Inferior parietal cortex (tissue), 1 donor: ENCODE data around the gene ADGRE3.
"Not testable (repeated sequence)": the region's sequence is repeated elsewhere in the genome, so short reads cannot be mapped to it uniquely, and the experiment has no call there.

ENCODE experiments used
- DNase-seq: peaks from one replicate; pipeline ENCODE4 v3.0.0-alpha.2; 2016; ENCODE audit errors: extremely low spot score

The ADGRE3 gene

DNA sequence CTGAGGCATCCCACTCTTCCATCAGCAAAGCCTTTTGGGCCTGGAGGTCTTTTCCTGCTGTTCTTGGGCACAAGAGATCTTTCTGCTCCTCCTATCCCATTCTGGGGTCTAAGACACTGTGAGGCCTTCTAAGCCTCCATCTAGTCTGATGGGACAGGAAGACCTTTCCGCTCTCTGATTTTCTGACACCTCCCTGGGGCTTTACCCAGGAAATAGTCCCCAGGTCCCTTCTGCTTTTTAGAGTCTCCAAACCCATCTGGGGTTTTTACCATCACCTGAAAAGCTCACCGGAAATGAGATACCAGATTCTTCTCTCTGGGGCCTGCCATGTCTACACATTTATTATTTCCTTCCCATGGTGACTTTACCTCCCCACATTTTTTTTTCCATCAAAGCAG is 70.7 kb downstream of the ADGRE3 start:
- DNase-seq: no peak

DNA sequence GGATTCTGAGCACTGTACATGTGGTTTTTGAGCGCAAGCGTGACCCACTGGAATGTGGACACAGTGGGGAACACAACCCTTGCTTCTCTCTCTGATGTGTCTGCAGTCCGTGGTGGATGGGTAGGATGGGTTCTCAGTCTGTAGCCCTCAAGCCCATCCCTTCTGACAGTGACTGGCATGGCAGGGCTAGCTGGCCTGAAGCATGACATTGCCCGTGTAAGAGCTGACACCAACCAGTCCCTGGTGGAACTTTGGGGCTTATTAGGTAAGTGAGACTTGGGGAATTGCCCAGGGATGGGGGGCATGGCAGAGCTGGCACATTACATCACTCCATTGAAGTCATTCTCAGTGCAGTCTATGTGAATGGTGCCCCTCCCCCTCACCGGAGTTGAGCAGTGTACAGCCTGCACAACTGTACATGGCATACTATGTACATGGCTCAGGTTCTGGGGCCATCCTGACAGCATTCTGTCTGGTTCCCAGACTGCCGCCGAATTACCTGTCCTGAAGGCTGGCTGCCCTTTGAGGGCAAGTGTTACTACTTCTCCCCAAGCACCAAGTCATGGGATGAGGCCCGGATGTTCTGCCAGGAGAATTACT is 75.0 kb downstream of the ADGRE3 start:
- no peak for DNase-seq

DNA sequence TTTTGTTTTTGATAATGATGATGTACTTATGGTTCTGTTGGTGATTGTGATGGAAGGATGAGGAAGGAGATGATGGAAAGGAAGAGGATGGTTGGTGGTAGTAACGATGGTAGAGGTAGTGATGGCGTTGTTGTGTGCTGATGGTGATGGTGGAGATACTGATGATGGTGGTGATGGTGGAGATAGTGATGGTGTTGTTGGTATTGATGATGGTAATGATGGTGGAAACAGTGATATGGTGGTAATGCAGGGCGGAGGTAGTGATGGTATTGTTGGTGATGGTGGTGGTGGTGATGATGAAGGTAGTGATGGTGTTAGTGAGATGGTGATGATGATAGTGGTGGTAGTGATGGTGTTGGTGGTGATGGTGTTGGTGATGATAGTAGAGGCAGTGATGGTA is 79.1 kb downstream of the ADGRE3 start:
- no peak for DNase-seq

DNA sequence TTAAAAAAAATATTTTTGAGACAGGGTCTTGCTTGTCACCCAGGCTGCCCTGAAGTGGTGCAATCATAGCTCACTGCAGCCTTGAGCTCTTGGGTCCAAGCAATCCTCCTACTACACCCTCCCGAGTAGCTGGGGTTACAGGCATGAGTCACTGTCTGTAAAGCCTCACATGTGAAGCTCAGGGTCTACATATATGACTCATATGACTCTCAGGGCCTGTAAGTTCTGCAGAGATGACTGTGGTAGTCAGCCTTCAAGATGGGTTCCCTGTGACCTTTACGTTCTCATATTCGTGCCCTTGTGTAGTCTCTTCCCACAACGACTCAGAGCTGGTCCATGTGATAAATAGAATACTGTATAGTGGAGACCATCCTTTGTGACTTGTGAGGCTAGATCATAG is 85.2 kb downstream of the ADGRE3 start:
- DNase-seq: not testable (repeated sequence)

DNA sequence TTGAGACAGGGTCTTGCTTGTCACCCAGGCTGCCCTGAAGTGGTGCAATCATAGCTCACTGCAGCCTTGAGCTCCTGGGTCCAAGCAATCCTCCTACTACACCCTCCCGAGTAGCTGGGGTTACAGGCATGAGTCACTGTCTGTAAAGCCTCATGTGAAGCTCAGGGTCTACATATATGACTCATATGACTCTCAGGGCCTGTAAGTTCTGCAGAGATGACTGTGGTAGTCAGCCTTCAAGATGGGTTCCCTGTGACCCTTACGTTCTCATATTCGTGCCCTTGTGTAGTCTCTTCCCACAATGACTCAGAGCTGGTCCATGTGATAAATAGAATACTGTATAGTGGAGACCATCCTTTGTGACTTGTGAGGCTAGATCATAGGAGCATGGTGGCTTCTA is 89.5 kb downstream of the ADGRE3 start:
- DNase-seq: not testable (repeated sequence)

DNA sequence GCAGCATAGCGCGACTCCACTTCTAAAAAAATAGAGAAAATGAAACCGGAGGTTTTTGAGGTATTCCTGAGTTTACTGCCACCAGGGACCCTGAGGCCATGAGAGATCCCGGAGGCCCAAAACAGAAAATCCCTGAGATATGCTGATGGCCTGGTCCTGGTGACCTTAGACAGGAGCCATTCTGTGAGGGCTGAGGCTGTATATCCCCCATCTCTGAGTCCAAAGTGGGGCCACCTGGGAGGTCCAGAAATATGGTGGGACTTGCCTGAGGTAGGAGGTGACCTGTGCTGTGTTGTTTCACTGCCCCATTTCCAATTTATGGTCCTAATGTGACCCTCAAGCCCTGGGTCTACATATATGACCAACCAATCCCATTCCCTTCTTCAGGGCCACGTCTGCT is 90.3 kb downstream of the ADGRE3 start:
- DNase-seq: not testable (repeated sequence)

DNA sequence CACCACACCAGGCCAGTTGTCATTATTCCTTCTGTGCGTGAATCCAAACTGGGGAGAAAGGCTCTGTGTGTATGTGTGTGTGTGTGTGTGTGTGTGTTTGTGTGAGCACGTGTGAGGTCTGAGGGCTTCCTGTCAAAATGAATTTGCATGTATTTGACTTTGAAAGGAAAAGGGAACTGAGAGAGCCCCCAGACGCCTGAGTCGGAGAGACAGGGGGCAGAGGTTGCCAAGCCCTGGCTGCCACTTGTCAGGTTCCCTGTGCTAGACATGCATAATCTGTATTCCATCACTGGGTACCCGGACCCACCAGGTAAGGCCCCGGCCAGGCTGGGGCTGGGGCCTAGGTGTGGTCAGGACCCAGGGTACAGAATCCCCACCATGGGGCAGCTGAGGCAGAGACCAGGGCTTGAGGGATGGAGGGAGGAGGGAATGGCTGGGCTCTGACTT is 91.7 kb downstream of the ADGRE3 start, which contains the start of gene CLEC17A:
Gene CLEC17A, plus strand, starts transcription at position 191 of the 447 bp plus-strand sequence. Its CDS starts 77 bp downstream, at position 268.
- no peak for DNase-seq

DNA sequence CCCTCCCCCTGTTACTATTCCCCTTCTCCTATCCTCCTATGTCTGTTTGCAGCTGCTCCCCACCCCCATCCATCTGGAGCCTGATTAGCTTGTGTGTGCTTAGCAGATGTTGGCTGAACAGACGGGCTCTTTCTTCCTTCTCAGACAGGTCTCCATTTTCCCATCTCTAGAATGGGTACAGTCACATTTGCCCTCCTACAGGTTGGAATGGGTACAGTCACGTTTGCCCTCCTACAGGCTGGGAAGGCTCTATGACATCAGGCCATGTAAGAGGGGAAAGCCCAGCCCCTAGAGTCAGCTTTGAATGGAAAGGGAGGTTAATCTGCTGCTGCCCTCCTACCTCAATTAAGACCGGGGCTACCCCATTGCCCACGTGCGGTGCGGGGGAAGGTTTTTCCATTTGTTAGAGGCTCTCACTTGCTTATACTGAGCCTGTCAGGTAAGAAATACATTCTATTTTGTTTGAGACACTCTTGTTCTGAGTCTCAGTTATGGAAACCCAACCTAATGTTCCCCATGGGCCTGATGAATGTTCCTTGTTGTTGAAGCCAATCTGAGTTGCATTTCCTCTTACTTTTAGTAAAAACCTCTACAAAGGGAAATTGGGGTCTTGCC is 93.9 kb downstream of the ADGRE3 start:
- DNase-seq: no peak

DNA sequence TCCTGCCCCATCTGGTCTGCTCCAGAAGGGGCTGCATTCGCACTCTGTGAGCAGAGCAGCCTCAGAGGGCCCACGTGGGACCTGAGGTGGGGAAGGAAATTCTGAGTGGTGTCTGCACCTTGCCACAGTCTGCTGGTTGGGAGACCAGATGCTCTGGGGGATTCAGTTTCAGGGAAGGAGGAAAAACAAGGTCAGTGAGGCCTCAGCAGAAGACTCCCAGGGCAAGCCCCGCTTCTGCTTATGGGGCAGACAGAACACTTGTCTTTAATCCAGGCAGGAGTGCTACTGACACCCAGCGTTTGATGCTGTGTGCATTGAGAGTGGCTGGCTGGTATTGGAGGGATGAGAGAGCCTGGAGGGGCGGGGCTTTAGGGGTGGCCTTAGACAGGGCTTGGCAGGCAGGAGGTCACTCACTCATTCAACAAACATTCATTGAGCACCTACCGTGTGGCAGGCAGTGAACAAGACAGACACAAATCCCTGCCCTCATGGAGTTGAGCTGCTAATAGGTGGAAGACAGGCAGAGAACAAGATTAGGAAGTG is 96.7 kb downstream of the ADGRE3 start:
- DNase-seq: no peak

DNA sequence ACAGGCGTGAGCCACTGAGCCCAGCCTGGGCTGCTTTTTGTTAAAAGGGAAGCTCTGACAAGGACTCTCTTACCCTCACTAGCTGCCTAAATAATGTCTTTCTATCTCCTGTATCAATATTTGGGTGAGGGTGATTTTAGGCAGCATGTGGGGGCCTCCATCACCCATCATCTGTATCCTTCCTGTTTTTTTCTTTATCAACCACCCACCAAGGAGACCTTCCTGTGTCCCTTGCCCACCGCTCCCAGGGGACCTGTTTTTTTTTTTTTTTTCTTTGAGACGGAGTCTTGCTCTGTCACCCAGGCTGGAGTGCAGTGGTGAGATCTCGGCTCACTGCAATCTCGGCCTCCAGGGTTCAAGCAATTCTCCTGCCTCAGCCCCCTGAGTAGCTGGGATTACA is 97.4 kb downstream of the ADGRE3 start:
- no peak for DNase-seq

DNA sequence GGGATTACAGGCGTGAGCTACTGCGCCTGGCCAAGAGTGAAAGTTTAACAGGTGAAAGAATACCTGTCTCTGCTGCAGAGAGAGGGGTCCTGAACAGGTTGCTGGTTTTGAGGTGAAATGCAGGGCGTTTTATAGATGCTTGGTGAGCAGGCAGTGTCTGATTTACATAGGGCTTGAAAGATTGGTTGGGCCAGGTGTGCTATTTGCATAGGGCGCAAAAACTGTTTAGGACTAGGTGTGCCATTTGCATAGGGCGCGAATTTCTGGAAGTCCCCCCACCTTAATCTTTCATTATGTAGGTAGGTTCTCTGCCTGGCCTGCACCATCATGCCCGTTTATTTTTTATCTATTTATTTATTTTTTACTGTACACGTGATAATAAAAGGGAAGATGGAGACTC is 98.3 kb downstream of the ADGRE3 start:
- no peak for DNase-seq

DNA sequence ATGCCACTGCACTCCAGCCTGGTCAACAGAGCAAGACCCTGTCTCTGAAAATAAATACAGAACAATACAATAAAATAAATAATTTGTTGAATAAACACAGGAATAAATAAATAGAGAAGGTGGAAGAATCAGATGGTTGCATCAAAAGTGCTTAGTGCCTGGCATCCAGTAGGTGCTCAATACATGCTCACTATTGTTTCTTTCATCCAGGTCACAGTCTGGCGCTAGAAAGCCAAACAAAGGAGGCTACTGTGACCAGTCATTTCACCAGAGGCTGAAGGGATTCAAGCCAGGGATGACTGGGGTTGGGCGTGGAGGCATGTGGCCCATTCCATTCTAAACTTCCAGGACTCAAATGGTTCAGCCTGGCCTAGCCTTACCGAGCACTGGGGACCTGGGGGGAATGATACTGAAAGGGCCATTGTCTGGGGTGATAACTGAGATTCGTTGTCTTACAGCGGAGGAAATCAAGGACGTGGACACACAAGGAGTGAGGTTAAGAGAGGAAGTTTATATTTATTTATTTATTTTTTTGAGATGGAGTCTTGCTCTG is 99.1 kb downstream of the ADGRE3 start:
- no peak for DNase-seq

DNA sequence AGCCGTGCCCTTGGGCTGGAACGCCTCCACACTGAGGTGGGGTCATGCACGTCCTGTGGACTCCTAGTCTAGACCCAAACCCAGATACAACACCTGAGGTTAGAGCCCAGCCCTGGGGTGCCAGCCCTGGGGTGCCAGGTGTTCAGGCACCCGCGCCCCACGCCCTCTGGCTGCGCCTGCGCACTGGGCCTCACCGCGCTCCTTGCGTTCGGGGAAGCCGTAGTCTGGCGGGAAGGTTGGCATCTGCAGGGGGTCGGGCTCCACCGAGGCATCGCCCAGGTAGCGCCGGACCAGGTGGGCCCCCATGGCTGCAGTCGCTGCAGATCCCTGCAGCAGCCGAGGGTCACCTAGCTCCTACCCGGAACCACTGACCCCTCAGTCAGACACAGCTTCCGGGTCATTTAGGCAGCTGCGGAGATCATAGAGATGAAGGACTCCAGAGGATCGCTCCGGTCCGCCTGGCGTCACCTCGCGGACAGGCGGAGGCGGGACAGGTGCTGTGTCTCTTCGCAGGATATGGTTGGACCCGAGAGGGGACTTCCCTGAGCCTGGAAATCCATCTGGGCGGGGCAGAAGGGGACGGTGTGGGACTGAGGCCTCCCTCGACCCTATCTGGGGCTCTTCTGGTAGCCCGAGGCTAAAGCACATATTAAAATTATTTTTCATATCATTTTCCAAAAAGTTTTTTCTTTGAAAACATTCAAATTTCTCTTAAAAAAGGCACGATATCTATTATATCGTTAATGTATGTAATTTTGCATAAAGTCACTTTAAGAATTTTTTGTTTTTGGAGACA is 102.8 kb downstream of the ADGRE3 start, which contains the start of gene NDUFB7:
Gene NDUFB7, minus strand, starts transcription at position 372 of the 796 bp plus-strand sequence. Its CDS starts 66 bp downstream, at position 306.
- DNase-seq: peak; percentile 98

DNA sequence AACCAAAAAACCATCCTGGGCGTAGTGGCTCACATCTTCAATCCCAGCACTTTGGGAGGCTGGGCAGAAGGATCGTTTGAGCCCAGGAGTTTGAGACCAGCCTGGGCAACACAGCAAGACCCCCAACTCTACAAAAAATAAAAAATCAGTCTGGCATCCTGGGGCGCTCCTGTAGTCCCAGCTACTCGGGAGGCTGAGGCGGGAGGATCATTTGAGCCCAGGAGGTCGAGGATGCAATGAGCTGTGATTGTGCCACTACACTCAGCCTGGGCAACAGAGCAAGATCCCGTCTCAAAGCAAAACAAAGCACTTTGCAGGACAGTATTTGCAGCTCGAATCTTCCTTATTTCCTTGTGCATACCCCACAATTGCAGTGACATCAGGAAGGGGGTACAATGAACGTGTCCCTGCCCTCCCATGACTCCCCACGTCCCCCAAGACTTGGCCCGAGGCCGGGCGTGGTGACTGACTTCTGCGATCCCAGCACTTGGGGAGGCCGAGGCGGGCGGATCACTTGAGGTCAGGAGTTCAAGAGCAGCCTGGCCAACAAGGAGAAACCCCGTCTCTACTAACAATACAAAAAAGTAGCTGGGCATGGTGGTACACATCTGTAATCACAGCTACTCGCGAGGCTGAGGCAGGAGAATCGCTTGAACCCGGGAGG is 103.6 kb downstream of the ADGRE3 start:
- no peak for DNase-seq
